Brain microvascular endothelial cell (primary cell): ENCODE results near the gene NACC1.
A peak's percentile ranks its signal among the peaks of the same experiment; 100 is the strongest.

ENCODE experiments used
- DNase-seq: peaks from one replicate; pipeline ENCODE4 v3.0.0-alpha.2; 2020
- H3K27ac ChIP-seq: fragments of 250-450 bp; sonication (Bioruptor Pico); 2 replicates; pipeline ENCODE4 v1.5.1; 2020; ENCODE audit warnings: mild to moderate bottlenecking, moderate library complexity
- H3K27me3 ChIP-seq: fragments of 250-450 bp; sonication (Bioruptor Pico); replicated peaks from 2 replicates; pipeline ENCODE4 v1.5.1; 2020; ENCODE audit warnings: mild to moderate bottlenecking
- H3K36me3 ChIP-seq: fragments of 250-450 bp; sonication (Bioruptor Pico); replicated peaks from 2 replicates; pipeline ENCODE4 v1.5.1; 2020; ENCODE audit warnings: mild to moderate bottlenecking
- H3K4me3 ChIP-seq: 2 replicates; pipeline ENCODE4 v1.5.1; 2011; ENCODE audit warnings: low read depth, mild to moderate bottlenecking, control low read depth, low read length, moderate library complexity
- CTCF ChIP-seq: IDR thresholded peaks from 2 replicates; pipeline ENCODE4 v1.5.1; 2011; ENCODE audit warnings: low read depth, mild to moderate bottlenecking, moderate library complexity, low read length, control low read depth, inconsistent platforms; ENCODE audit errors: missing control alignments
- in situ Hi-C: cut with HindIII; loops from 2 replicates; pipeline ENCODE4 v1.10.0; 2017; ENCODE audit warnings: low sequenced_read_pairs, low pct_ligation_motif_present

The NACC1 gene

DNA sequence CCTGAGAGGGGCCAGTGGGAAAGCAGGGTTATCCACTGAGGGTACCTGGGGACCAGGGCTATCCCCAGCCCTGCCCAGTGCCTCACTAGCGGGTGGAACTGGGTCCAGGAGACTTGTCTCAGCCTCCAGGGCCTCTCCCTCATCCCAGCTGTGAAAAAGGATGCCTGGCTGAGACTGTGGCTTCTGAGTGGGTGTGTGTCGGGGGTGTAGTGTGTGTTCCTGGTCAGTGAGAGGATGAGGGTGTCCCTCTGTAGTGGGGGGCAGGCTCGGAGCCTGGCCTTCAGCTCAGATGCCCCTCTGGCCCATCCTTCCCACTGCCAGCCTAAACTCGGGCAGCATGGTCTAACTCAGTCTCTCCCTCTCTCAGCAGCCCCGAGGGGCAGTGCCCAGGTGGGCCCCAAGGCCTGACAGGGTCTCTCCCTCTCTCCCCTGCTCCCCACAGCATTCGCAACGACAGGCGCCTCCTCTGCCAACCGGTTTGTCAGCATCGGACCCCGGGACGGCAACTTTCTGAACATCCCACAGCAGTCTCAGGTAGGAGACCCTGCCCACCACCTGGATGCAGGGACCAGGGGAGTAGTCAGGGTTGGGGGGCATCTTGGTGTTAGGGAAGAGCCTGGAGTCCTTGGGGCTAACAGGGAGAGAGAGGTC lies 28.1 kb upstream of the NACC1 start:
- no peaks in the 10 kb centered on the region for H3K36me3 ChIP-seq
- in situ Hi-C loops = no loop called here
- H3K4me3 ChIP-seq = no peak overlapping the region
- TF ChIP-seq CTCF = no peak
- no peak for DNase-seq
- no peaks in the 10 kb centered on the region for H3K27me3 ChIP-seq
- H3K27ac ChIP-seq = no peak overlapping the region

DNA sequence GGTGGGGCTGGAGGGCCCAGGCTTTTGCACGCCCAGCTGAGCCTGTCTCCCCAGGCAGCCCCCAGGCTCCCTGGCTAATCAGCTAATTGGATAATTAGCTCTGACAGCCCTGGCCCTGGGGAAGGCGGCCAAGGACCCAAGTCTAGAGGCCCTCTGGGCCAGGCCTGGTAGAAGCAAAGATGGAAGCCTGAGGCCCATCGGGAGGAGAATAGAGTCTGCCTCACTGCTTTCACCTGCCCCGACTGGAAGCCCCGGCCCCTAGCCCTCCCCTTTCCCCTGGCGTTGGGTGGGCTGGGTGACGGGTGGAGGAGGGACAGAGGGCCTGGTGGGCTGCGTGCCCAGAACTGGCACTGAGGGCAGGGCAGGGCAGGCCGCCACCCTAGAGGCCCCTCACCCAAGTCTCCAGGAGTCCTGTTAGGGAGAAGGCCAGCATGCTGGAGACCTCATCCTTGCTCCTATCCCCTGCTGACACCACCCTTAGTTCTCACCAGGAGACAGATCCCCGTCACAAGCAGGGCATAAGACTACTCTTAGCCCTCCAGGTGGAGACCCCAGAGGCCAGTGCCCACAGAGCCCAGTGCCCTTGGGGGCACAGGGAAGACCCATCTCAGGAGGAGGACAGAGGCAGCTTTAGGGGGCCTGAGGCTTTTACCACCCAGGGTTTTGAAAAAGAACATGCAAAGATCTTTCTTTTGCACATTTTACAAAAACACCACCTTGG lies 27.4 kb upstream of the NACC1 start:
- H3K4me3 ChIP-seq = no peak overlapping the region
- in situ Hi-C loops = no loop called here
- H3K27ac ChIP-seq = peak overlapping the region; percentile 11
- no peak for TF ChIP-seq CTCF
- no peaks in the 10 kb centered on the region for H3K27me3 ChIP-seq
- no peaks in the 10 kb centered on the region for H3K36me3 ChIP-seq
- no peak for DNase-seq

DNA sequence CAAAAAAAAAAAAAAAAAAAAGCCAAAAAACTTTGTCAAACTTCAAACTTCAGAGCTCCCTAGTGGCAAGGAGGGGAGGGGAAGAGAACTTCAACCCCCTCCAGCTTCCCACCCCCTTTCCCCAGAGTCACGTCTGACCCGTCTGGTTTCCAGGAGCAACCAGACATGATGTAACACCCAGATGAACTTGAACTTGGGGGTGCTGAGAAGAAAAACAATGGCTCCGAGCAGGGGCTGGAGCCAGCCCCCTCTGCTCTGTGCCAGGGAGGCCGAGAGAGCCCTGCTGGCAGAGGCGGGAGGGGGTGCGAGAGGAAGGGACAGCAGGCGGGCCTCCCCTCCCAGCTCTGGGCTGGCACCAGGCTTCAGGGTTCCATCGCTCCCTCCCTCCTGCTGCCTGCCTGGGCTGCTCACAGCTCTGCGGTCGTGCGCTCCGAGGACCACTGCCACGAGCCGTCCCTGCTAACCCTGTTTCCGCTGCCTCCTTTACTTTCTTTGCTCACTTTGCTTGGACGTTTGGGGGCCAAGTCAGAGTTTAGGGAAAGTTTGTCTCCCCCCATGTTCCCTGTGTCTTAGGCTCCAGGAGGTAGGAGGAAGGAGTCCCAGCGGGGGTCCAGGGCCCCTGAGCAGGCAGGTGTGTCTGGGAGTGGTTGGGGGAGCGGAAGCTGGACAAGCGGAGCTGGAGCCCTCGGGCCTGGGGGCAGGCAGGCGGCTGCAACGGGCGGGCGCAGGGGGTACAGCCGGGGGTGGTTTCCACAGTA lies 26.5 kb upstream of the NACC1 start:
- peak; percentile 82 for DNase-seq
- in situ Hi-C loops = no loop called here

GRCh38 chr19:13092158-13092543 lies 25.9 kb upstream of the NACC1 start:
- no peak overlapping the region for H3K4me3 ChIP-seq
- TF ChIP-seq CTCF = no peak
- no peaks in the 10 kb centered on the region for H3K36me3 ChIP-seq
- no peak for DNase-seq
- in situ Hi-C loops = no loop called here
- H3K27me3 ChIP-seq = no peaks in the 10 kb centered on the region
- H3K27ac ChIP-seq = no peak overlapping the region

More for the DNA sequence above, 26.5 kb upstream of the NACC1 start:
- Histone ChIP-seq H3K27ac (peak overlapping the region; percentile 33), H3K4me3 (no peak overlapping the region), H3K27me3 (no peaks in the 10 kb centered on the region), H3K36me3 (no peaks in the 10 kb centered on the region)
- peak; percentile 2 for TF ChIP-seq CTCF

DNA sequence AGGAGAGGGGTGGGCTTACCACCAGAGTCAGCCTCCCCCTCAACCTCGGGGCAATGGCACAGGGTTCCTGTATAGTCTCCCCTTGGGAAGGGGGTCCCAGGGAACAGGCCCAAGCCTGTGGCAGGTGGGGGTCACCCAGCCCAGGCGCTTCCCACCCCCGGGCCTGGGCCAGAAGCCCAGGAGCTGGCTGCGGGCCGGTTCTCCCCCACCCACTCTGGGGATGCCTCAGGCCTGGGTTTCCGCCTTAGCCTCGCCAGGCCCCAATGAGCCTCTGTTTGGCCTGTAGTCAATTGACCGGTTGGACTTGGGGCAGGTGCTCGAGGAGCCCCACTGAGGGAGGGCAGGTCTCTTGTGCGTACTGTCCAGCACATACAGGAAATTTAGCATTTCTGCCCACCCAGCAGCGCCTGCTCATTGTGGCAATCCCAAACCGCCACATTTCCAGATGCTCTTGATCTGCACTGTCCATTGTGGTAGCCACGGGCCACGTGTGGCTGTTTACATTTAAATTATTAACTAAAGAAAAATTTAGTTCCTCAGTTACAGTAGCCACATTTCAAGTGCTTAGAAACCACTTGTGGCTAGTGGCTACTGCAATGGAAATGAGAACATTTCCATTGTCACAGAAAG lies 25.3 kb upstream of the NACC1 start:
- Histone ChIP-seq H3K36me3 (no peaks in the 10 kb centered on the region), H3K4me3 (no peak overlapping the region), H3K27me3 (no peaks in the 10 kb centered on the region), H3K27ac (no peak overlapping the region)
- TF ChIP-seq CTCF = no peak
- in situ Hi-C loops = no loop called here
- DNase-seq = no peak
